ENCODE results near the gene PRCP. TPM values are rescaled to one million over a fixed set of nuclear protein-coding genes. Genes with fewer than 3 reads are reported as not detected.
"Not testable (repeated sequence)": the region's sequence is repeated elsewhere in the genome, so short reads cannot be mapped to it uniquely, and the experiment has no call there.

PRCP gene
- total RNA-seq, 1 experiment from 2014 or later: 25.1 TPM

GRCh38 chr11:82855616-82856015, 44.6 kb downstream of the PRCP start:
- Histone ChIP-seq H3K27ac (ENCODE audit: low read depth, low read length, poor library complexity, severe bottlenecking) (no peak overlapping the region), H3K4me1 (ENCODE audit: insufficient read depth, low read length, poor library complexity, severe bottlenecking) (peaks cover 15% of the 10 kb centered on the region), H3K36me3 (ENCODE audit: insufficient read depth, low read length, poor library complexity, severe bottlenecking) (no peaks in the 10 kb centered on the region), H3K27me3 (replicated peaks; ENCODE audit: insufficient read depth, low read depth, low read length, poor library complexity) (no peaks in the 10 kb centered on the region), H3K9me3 (ENCODE audit: low read depth, low read length, poor library complexity, severe bottlenecking) (no peaks in the 10 kb centered on the region), H3K4me3 (ENCODE audit: low read depth, low read length, poor library complexity, severe bottlenecking) (no peak overlapping the region)
- no TSS peak for BruUV-seq (replicated peaks)
- ChIA-PET POLR2A (ENCODE audit: low non-redundant PET) (no interaction called here), CTCF (no interaction called here)
- TF ChIP-seq, protein P1, sequence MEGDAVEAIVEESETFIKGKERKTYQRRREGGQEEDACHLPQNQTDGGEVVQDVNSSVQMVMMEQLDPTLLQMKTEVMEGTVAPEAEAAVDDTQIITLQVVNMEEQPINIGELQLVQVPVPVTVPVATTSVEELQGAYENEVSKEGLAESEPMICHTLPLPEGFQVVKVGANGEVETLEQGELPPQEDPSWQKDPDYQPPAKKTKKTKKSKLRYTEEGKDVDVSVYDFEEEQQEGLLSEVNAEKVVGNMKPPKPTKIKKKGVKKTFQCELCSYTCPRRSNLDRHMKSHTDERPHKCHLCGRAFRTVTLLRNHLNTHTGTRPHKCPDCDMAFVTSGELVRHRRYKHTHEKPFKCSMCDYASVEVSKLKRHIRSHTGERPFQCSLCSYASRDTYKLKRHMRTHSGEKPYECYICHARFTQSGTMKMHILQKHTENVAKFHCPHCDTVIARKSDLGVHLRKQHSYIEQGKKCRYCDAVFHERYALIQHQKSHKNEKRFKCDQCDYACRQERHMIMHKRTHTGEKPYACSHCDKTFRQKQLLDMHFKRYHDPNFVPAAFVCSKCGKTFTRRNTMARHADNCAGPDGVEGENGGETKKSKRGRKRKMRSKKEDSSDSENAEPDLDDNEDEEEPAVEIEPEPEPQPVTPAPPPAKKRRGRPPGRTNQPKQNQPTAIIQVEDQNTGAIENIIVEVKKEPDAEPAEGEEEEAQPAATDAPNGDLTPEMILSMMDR (conservative IDR thresholded peaks at IDR 0.05; ENCODE audit: low read depth, low read length): no peak
- DNase-seq (ENCODE audit: low spot score): no peak
- intact Hi-C loops (cut with micrococcal nuclease; ENCODE audit: unreplicated experiment): no loop called here

- CTCF ChIA-PET; H3K27ac ChIP-seq (ENCODE audit: low read depth, low read length, poor library complexity, severe bottlenecking); H3K27me3 ChIP-seq (replicated peaks; ENCODE audit: insufficient read depth, low read depth, low read length, poor library complexity); H3K4me3 ChIP-seq (ENCODE audit: low read depth, low read length, poor library complexity, severe bottlenecking); H3K9me3 ChIP-seq (ENCODE audit: low read depth, low read length, poor library complexity, severe bottlenecking); intact Hi-C loops (cut with micrococcal nuclease; ENCODE audit: unreplicated experiment); DNase-seq (ENCODE audit: low spot score); H3K36me3 ChIP-seq (ENCODE audit: insufficient read depth, low read length, poor library complexity, severe bottlenecking); POLR2A ChIA-PET (ENCODE audit: low non-redundant PET); BruUV-seq (replicated peaks): not testable (repeated sequence)
- H3K4me1 ChIP-seq (ENCODE audit: insufficient read depth, low read length, poor library complexity, severe bottlenecking): peaks cover 15% of the 10 kb centered on the region
Measured at GRCh38 chr11:82854916-82855315, 45.3 kb downstream of the PRCP start.

GRCh38 chr11:82854242-82854641, 46.0 kb downstream of the PRCP start:
- Histone ChIP-seq H3K4me1 (ENCODE audit: insufficient read depth, low read length, poor library complexity, severe bottlenecking) (peaks cover 11% of the 10 kb centered on the region), H3K9me3 (ENCODE audit: low read depth, low read length, poor library complexity, severe bottlenecking) (no peaks in the 10 kb centered on the region), H3K36me3 (ENCODE audit: insufficient read depth, low read length, poor library complexity, severe bottlenecking) (no peaks in the 10 kb centered on the region), H3K27ac (ENCODE audit: low read depth, low read length, poor library complexity, severe bottlenecking) (no peak overlapping the region), H3K27me3 (replicated peaks; ENCODE audit: insufficient read depth, low read depth, low read length, poor library complexity) (no peaks in the 10 kb centered on the region), H3K4me3 (ENCODE audit: low read depth, low read length, poor library complexity, severe bottlenecking) (no peak overlapping the region)
- no TSS peak for BruUV-seq (replicated peaks)
- ChIA-PET CTCF (no interaction called here), POLR2A (ENCODE audit: low non-redundant PET) (no interaction called here)
- intact Hi-C loops (cut with micrococcal nuclease; ENCODE audit: unreplicated experiment): no loop called here
- TF ChIP-seq, protein P1 (conservative IDR thresholded peaks at IDR 0.05; ENCODE audit: low read depth, low read length): no peak
- no peak for TF ChIP-seq EZH2 (IDR thresholded peaks at IDR 0.05; ENCODE audit: borderline replicate concordance, low read depth, low read length, poor library complexity, severe bottlenecking)
- no peak for DNase-seq (ENCODE audit: low spot score)

DNA sequence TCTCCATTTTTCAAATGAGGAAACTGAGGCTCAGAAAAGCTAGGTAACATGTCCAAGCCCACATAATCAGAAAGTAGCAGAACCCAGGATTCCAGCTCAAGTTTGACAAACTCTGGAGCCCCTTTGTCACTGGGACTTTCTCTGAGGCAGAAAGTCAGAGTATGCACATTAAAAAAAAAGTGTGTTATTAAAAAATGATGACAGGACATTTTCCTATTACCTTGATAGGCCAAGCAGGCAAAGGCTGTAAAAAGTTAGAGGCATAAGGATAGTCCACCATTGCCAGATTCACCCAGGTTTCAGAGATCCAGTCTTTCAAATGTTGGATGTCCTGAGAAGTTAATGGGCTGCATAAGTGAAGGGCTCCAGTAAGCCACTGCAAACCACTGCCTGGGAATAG, 51.4 kb downstream of the PRCP start:
- CTCF ChIA-PET: no interaction called here

More for the DNA sequence above, 51.4 kb downstream of the PRCP start:
- no peak for DNase-seq (ENCODE audit: low spot score)
- Histone ChIP-seq H3K4me3 (ENCODE audit: low read depth, low read length, poor library complexity, severe bottlenecking) (no peak overlapping the region), H3K27me3 (replicated peaks; ENCODE audit: insufficient read depth, low read depth, low read length, poor library complexity) (no peaks in the 10 kb centered on the region), H3K36me3 (ENCODE audit: insufficient read depth, low read length, poor library complexity, severe bottlenecking) (no peaks in the 10 kb centered on the region), H3K27ac (ENCODE audit: low read depth, low read length, poor library complexity, severe bottlenecking) (no peak overlapping the region), H3K4me1 (ENCODE audit: insufficient read depth, low read length, poor library complexity, severe bottlenecking) (peaks cover 22% of the 10 kb centered on the region), H3K9me3 (ENCODE audit: low read depth, low read length, poor library complexity, severe bottlenecking) (no peaks in the 10 kb centered on the region)
- POLR2A ChIA-PET (ENCODE audit: low non-redundant PET): no interaction called here
- no TSS peak for BruUV-seq (replicated peaks)
- intact Hi-C loops (cut with micrococcal nuclease; ENCODE audit: unreplicated experiment): no loop called here
- TF ChIP-seq, protein P1 (conservative IDR thresholded peaks at IDR 0.05; ENCODE audit: low read depth, low read length): no peak
- no peak for TF ChIP-seq EZH2 (IDR thresholded peaks at IDR 0.05; ENCODE audit: borderline replicate concordance, low read depth, low read length, poor library complexity, severe bottlenecking)
